GM12878 (cell line): ENCODE data around the gene BLOC1S2. TPM values are rescaled to one million over a fixed set of nuclear protein-coding genes. Genes with fewer than 3 reads are reported as not detected.

Source experiments
- BACH1 ChIP-seq: fragments of 450-650 bp; IDR thresholded peaks from 2 replicates; pipeline ENCODE4 v1.6.1; 2017; ENCODE audit warnings: mild to moderate bottlenecking, borderline replicate concordance
- CBX3 ChIP-seq: fragments of 200-600 bp; sonication (generic); IDR thresholded peaks from 2 replicates; pipeline ENCODE4 v1.6.1; 2016; ENCODE audit warnings: low read depth, borderline replicate concordance
- CEBPZ ChIP-seq: fragments of 150-350 bp; IDR thresholded peaks from 2 replicates; pipeline ENCODE4 v1.6.1; 2016; ENCODE audit warnings: low read depth, low read length
- CTCF ChIP-seq, 3 experiments: IDR thresholded peaks in 2 of 3; conservative IDR thresholded peaks in 1 of 3; 2 replicates each; pipeline ENCODE4 v1.5.1; 2011; ENCODE audit warnings: low read depth in 3 of 3, low read length in 3 of 3, mild to moderate bottlenecking in 3 of 3, control low read depth in 2 of 3, moderate library complexity in 2 of 3, inconsistent platforms in 1 of 3, mixed read lengths in 1 of 3; ENCODE audit not compliant: control insufficient read depth in 2 of 3, insufficient read depth in 1 of 3; ENCODE audit errors: extremely low read depth in 1 of 3
- MAX ChIP-seq: IDR thresholded peaks from 2 replicates; pipeline ENCODE4 v1.6.1; 2012; ENCODE audit warnings: low read depth, low read length, improper control_type of control experiment
- MYC ChIP-seq: IDR thresholded peaks from 2 replicates; pipeline ENCODE4 v1.6.1; 2011; ENCODE audit warnings: mild to moderate bottlenecking, low read length, moderate library complexity, inconsistent platforms; ENCODE audit not compliant: insufficient read depth, insufficient replicate concordance, insufficient read length, severe bottlenecking
- PML ChIP-seq: IDR thresholded peaks from 2 replicates; pipeline ENCODE4 v1.6.1; 2012; ENCODE audit warnings: low read length, inconsistent platforms
- RFX5 ChIP-seq: IDR thresholded peaks from 2 replicates; pipeline ENCODE4 v1.6.1; 2011; ENCODE audit warnings: low read depth, low read length, improper control_type of control experiment
- ZNF274 ChIP-seq: IDR thresholded peaks from one replicate; pipeline ENCODE4 v1.8.0; 2011; ENCODE audit not compliant: insufficient read length, insufficient read depth
- polyA plus RNA-seq, 11 experiments: library from polyadenylated mRNA; depleted of rRNA in 4 of 11; unstranded in 6 of 11; stranded (reverse) in 5 of 11; fragments of >200 nt; fragmentation: Nextera tagmentation in 4 of 11; fragmentation: Illumina TruSeq in 1 of 11; extraction: Ambion mirVana in 4 of 11; extraction: Trizol in 1 of 11; gene quantifications; 1 replicate in 1 of 11; 2 replicates in 10 of 11; pipeline versions ENCODE4 v1.2.1 to v1.2.3, GENCODE V29; 2011 to 2016; ENCODE audit warnings: inconsistent platforms in 2 of 11, missing spikeins in 2 of 11, low read depth in 1 of 11
- total RNA-seq, 4 experiments: library from RNA; depleted of rRNA in 3 of 4; stranded (reverse); fragments of >200 nt in 3 of 4; fragmentation: Illumina TruSeq in 1 of 4; extraction: Trizol in 1 of 4; gene quantifications; 2 replicates each; pipeline versions ENCODE4 v1.2.1 to v1.2.3, GENCODE V29; 2013 to 2021
- TF ChIP-seq, protein P1 (sequence below): fragments of 450-650 bp; IDR thresholded peaks from 2 replicates; pipeline ENCODE4 v1.6.1; 2017; ENCODE audit warnings: mild to moderate bottlenecking, moderate library complexity
- TF ChIP-seq, protein P2 (sequence below): fragments of 450-650 bp; IDR thresholded peaks from 2 replicates; pipeline ENCODE4 v1.6.1; 2017; ENCODE audit warnings: low read depth, mild to moderate bottlenecking, moderate library complexity
- TF ChIP-seq, protein P3 (sequence below): fragments of 450-650 bp; IDR thresholded peaks from 2 replicates; pipeline ENCODE4 v1.6.1; 2016; ENCODE audit warnings: mild to moderate bottlenecking
- TF ChIP-seq, protein P4 (sequence below): IDR thresholded peaks from 2 replicates; pipeline ENCODE4 v1.6.1; 2012; ENCODE audit warnings: low read length, inconsistent platforms

The BLOC1S2 gene
- total and polyA plus RNA-seq, 10 of the 15 experiments (the other 5 are each of a cell fraction or from before 2014, with no cell fraction given), result 58.6 to 164 (median 79.5) TPM

GRCh38 chr10:100238429-100238828, 48.1 kb downstream of the BLOC1S2 start (continued):
- TF ChIP-seq, protein P1, sequence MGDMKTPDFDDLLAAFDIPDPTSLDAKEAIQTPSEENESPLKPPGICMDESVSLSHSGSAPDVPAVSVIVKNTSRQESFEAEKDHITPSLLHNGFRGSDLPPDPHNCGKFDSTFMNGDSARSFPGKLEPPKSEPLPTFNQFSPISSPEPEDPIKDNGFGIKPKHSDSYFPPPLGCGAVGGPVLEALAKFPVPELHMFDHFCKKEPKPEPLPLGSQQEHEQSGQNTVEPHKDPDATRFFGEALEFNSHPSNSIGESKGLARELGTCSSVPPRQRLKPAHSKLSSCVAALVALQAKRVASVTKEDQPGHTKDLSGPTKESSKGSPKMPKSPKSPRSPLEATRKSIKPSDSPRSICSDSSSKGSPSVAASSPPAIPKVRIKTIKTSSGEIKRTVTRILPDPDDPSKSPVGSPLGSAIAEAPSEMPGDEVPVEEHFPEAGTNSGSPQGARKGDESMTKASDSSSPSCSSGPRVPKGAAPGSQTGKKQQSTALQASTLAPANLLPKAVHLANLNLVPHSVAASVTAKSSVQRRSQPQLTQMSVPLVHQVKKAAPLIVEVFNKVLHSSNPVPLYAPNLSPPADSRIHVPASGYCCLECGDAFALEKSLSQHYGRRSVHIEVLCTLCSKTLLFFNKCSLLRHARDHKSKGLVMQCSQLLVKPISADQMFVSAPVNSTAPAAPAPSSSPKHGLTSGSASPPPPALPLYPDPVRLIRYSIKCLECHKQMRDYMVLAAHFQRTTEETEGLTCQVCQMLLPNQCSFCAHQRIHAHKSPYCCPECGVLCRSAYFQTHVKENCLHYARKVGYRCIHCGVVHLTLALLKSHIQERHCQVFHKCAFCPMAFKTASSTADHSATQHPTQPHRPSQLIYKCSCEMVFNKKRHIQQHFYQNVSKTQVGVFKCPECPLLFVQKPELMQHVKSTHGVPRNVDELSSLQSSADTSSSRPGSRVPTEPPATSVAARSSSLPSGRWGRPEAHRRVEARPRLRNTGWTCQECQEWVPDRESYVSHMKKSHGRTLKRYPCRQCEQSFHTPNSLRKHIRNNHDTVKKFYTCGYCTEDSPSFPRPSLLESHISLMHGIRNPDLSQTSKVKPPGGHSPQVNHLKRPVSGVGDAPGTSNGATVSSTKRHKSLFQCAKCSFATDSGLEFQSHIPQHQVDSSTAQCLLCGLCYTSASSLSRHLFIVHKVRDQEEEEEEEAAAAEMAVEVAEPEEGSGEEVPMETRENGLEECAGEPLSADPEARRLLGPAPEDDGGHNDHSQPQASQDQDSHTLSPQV, result no peak
- TF ChIP-seq CEBPZ, result no peak
- TF ChIP-seq ZNF274, result no peak
- TF ChIP-seq, protein P2, sequence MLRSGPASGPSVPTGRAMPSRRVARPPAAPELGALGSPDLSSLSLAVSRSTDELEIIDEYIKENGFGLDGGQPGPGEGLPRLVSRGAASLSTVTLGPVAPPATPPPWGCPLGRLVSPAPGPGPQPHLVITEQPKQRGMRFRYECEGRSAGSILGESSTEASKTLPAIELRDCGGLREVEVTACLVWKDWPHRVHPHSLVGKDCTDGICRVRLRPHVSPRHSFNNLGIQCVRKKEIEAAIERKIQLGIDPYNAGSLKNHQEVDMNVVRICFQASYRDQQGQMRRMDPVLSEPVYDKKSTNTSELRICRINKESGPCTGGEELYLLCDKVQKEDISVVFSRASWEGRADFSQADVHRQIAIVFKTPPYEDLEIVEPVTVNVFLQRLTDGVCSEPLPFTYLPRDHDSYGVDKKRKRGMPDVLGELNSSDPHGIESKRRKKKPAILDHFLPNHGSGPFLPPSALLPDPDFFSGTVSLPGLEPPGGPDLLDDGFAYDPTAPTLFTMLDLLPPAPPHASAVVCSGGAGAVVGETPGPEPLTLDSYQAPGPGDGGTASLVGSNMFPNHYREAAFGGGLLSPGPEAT, result no peak
- no peak for TF ChIP-seq MYC
- TF ChIP-seq, protein P3, sequence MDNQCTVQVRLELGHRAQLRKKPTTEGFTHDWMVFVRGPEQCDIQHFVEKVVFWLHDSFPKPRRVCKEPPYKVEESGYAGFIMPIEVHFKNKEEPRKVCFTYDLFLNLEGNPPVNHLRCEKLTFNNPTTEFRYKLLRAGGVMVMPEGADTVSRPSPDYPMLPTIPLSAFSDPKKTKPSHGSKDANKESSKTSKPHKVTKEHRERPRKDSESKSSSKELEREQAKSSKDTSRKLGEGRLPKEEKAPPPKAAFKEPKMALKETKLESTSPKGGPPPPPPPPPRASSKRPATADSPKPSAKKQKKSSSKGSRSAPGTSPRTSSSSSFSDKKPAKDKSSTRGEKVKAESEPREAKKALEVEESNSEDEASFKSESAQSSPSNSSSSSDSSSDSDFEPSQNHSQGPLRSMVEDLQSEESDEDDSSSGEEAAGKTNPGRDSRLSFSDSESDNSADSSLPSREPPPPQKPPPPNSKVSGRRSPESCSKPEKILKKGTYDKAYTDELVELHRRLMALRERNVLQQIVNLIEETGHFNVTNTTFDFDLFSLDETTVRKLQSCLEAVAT, result no peak
- no peak for TF ChIP-seq MAX
- TF ChIP-seq BACH1, result no peak
- TF ChIP-seq RFX5, result no peak
- no peak for TF ChIP-seq PML
- TF ChIP-seq CBX3, result no peak
- TF ChIP-seq, protein P4, sequence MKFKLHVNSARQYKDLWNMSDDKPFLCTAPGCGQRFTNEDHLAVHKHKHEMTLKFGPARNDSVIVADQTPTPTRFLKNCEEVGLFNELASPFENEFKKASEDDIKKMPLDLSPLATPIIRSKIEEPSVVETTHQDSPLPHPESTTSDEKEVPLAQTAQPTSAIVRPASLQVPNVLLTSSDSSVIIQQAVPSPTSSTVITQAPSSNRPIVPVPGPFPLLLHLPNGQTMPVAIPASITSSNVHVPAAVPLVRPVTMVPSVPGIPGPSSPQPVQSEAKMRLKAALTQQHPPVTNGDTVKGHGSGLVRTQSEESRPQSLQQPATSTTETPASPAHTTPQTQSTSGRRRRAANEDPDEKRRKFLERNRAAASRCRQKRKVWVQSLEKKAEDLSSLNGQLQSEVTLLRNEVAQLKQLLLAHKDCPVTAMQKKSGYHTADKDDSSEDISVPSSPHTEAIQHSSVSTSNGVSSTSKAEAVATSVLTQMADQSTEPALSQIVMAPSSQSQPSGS, result peak; percentile 42; the same call in 1 of the 2 replicates
- no peak for TF ChIP-seq CTCF (IDR thresholded peaks at IDR 0.05 in 2 of 3, conservative IDR thresholded peaks at IDR 0.05 in 1 of 3; ENCODE audit: control insufficient read depth in 2 of 3, extremely low read depth in 1 of 3, insufficient read depth in 1 of 3, low read depth in 3 of 3, low read length in 3 of 3)
